Kidney epithelial cell (primary cell): ENCODE data around the gene PER2. TPM values are rescaled to one million over a fixed set of nuclear protein-coding genes. Genes with fewer than 3 reads are reported as not detected.

ENCODE experiments used
- DNase-seq: peaks from one replicate; pipeline ENCODE4 v3.0.0-alpha.2; 2010; ENCODE audit warnings: low read depth
- H3K27me3 ChIP-seq: 2 replicates; pipeline ENCODE4 v1.6.0; 2011; ENCODE audit warnings: low read length; ENCODE audit not compliant: control insufficient read depth, insufficient read depth
- H3K36me3 ChIP-seq: 2 replicates; pipeline ENCODE4 v1.5.1; 2011; ENCODE audit warnings: low read length; ENCODE audit not compliant: control insufficient read depth, insufficient read depth
- H3K4me3 ChIP-seq: 2 replicates; pipeline ENCODE4 v1.5.1; 2011; ENCODE audit warnings: low read depth, mild to moderate bottlenecking, control low read depth, low read length
- CTCF ChIP-seq: IDR thresholded peaks from 2 replicates; pipeline ENCODE4 v1.5.1; 2011; ENCODE audit warnings: mild to moderate bottlenecking, moderate library complexity, low read length, control low read depth, inconsistent platforms; ENCODE audit not compliant: insufficient read depth, poor library complexity, severe bottlenecking
- total RNA-seq: library from RNA; depleted of rRNA; stranded (reverse); fragments of >200 nt; gene quantifications from 2 replicates; pipeline ENCODE4 v1.2.3, GENCODE V29; 2015

The PER2 gene
- total RNA-seq, 1 donor from 2014 or later = 3.3 TPM

DNA sequence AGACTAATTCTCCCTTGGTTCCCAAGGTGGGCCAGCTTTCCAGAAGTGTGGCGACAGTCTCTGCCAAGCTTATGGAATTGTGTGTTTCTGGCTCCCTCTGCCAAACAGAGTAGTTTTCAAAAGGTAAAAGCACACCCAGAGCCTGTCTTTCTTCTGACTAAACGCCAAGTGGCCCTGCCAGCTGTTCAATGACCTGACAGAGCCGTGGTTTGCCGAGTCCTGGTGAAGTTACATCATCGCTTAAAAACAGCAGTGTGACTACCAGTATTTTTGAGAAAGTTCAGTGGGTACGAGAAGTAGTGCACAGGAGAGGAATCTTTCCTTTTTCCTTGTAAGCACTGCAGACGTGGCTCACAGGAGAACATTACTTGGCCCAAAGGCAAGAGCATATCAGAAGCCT is 1.9 kb downstream of the PER2 start:
- no peak for DNase-seq
- H3K4me3 ChIP-seq = no peak overlapping the region
- H3K36me3 ChIP-seq = no peaks in the 10 kb centered on the region

GRCh38 chr2:238286095-238286494 is 2.3 kb downstream of the PER2 start:
- Histone ChIP-seq H3K36me3 (no peaks in the 10 kb centered on the region), H3K27me3 (no peaks in the 10 kb centered on the region), H3K4me3 (no peak overlapping the region)
- no peak for TF ChIP-seq CTCF
- DNase-seq = no peak

More for the DNA sequence above, 1.9 kb downstream of the PER2 start:
- H3K27me3 ChIP-seq = no peaks in the 10 kb centered on the region
- no peak for TF ChIP-seq CTCF

DNA sequence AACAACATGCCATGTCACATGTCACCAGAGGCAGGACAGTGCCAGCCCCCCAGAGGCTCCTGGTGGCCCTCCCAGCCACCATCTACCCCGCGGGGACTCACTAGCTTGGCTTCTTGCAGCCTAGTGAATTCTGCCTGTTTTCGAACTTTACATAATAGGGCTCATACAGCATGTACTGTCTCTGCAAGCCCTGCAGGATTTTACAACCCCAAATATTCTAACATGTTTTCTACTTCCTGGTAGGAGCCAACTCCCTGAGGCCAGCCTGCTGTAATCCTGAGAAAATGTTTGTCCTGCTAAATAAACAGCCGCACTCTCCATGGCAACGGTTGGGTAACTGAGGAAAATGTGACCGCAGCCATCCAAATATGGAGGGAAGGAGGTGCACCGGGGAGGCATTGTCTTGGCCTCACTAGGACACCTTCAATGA is 2.7 kb downstream of the PER2 start:
- DNase-seq = peak; percentile 94
- Histone ChIP-seq H3K27me3 (no peaks in the 10 kb centered on the region), H3K36me3 (no peaks in the 10 kb centered on the region), H3K4me3 (no peak overlapping the region)
- TF ChIP-seq CTCF = no peak

- H3K4me3 ChIP-seq = no peak overlapping the region
- no peak for DNase-seq
- no peak for TF ChIP-seq CTCF
- H3K27me3 ChIP-seq = no peaks in the 10 kb centered on the region
- no peaks in the 10 kb centered on the region for H3K36me3 ChIP-seq
These were observed 3.5 kb downstream of the PER2 start for GRCh38 chr2:238284802-238285515.

DNA sequence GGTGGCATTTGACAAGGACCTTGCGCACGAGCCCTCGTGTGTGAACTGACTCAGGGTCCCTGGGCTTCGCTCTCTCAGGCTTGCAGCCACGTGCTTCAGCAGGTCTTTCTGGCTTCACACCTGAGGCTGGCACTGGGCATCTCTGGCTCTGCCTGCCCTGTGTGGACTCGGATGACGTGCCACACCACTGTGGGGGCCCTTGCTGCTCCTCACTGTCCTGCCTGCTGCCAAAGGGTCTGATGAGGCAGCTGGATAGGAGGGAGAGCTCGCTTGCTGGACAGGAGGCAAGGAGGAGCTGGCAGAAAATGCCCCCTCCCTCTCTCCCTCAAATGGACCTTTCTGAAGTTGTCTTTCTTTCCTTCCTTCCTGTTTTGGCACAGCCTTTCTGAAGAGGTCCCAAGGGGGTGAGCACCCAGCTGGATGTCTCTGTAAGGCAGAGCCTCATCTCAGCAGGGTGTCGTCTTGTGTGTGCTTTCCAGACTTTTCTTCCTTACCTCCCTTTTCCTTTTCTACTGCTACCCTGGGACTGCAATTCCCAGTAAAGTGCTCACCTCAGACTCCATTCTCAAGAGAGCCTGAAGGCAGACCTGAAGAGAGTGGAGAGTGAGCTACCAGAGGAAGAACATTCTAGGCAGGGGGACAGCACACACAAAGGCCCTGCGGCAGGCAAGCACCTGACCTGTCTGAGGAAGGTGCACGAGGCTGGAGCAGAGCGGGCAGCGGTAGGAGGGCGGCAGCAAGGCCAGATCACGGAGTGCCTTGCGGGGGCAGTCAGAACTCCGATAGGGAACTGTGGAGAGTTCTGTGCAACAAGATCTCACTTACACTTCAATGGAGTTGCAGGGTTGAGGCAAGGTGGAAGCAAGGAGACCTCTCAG is 5.3 kb downstream of the PER2 start:
- Histone ChIP-seq H3K4me3 (no peak overlapping the region), H3K27me3 (no peaks in the 10 kb centered on the region), H3K36me3 (no peaks in the 10 kb centered on the region)
- TF ChIP-seq CTCF = no peak
- DNase-seq = no peak
